Measurements from ENCODE around the gene KCNH5.
"Not testable (repeated sequence)": the region's sequence is repeated elsewhere in the genome, so short reads cannot be mapped to it uniquely, and the experiment has no call there.

Gene KCNH5

GRCh38 chr14:62897771-62898170 is 147.5 kb downstream of the KCNH5 start:
- TF ChIP-seq JUND (IDR thresholded peaks at IDR 0.05; ENCODE audit: low read depth) = no peak
- no peak for DNase-seq (ENCODE audit: low read depth in 1 of 2, low spot score in 1 of 2)
- in situ Hi-C loops (cut with HindIII; ENCODE audit: low pct_unique_long_range_greater_than_20kb, low sequenced_read_pairs) = no loop called here

- TF ChIP-seq JUND (IDR thresholded peaks at IDR 0.05; ENCODE audit: low read depth) = no peak
- in situ Hi-C loops (cut with HindIII; ENCODE audit: low pct_unique_long_range_greater_than_20kb, low sequenced_read_pairs) = no loop called here
- no peak for DNase-seq (ENCODE audit: low read depth in 1 of 2, low spot score in 1 of 2)
Observed at GRCh38 chr14:62896932-62897456, 148.3 kb downstream of the KCNH5 start.

GRCh38 chr14:62894736-62895135 is 150.5 kb downstream of the KCNH5 start:
- no peak for DNase-seq (ENCODE audit: low read depth in 1 of 2, low spot score in 1 of 2)
- no peak for TF ChIP-seq JUND (IDR thresholded peaks at IDR 0.05; ENCODE audit: low read depth)
- in situ Hi-C loops (cut with HindIII; ENCODE audit: low pct_unique_long_range_greater_than_20kb, low sequenced_read_pairs) = no loop called here

GRCh38 chr14:62889364-62889763 is 155.9 kb downstream of the KCNH5 start:
- in situ Hi-C loops (cut with HindIII; ENCODE audit: low pct_unique_long_range_greater_than_20kb, low sequenced_read_pairs) = no loop called here
- DNase-seq (ENCODE audit: low read depth in 1 of 2, low spot score in 1 of 2) = no peak
- TF ChIP-seq JUND (IDR thresholded peaks at IDR 0.05; ENCODE audit: low read depth) = no peak

- in situ Hi-C loops (cut with HindIII; ENCODE audit: low pct_unique_long_range_greater_than_20kb, low sequenced_read_pairs) = no loop called here
- no peak for DNase-seq (ENCODE audit: low read depth in 1 of 2, low spot score in 1 of 2)
- TF ChIP-seq JUND (IDR thresholded peaks at IDR 0.05; ENCODE audit: low read depth) = no peak
Observed at GRCh38 chr14:62886461-62886860, 158.8 kb downstream of the KCNH5 start.

- in situ Hi-C loops (cut with HindIII; ENCODE audit: low pct_unique_long_range_greater_than_20kb, low sequenced_read_pairs) = no loop called here
- TF ChIP-seq JUND (IDR thresholded peaks at IDR 0.05; ENCODE audit: low read depth) = no peak
- peak in 1 of 2 experiments; percentile 4 for DNase-seq (ENCODE audit: low read depth in 1 of 2, low spot score in 1 of 2)
Observed at GRCh38 chr14:62885451-62885850, 159.8 kb downstream of the KCNH5 start.

GRCh38 chr14:62882967-62883366 is 162.3 kb downstream of the KCNH5 start:
- in situ Hi-C loops (cut with HindIII; ENCODE audit: low pct_unique_long_range_greater_than_20kb, low sequenced_read_pairs) = no loop called here
- DNase-seq (ENCODE audit: low read depth in 1 of 2, low spot score in 1 of 2) = no peak
- TF ChIP-seq JUND (IDR thresholded peaks at IDR 0.05; ENCODE audit: low read depth) = no peak

- in situ Hi-C loops (cut with HindIII; ENCODE audit: low pct_unique_long_range_greater_than_20kb, low sequenced_read_pairs) = no loop called here
- no peak for TF ChIP-seq JUND (IDR thresholded peaks at IDR 0.05; ENCODE audit: low read depth)
- no peak for DNase-seq (ENCODE audit: low read depth in 1 of 2, low spot score in 1 of 2)
Observed at GRCh38 chr14:62866376-62866775, 178.9 kb downstream of the KCNH5 start.

GRCh38 chr14:62864588-62864987 is 180.7 kb downstream of the KCNH5 start:
- in situ Hi-C loops (cut with HindIII; ENCODE audit: low pct_unique_long_range_greater_than_20kb, low sequenced_read_pairs) = no loop called here
- no peak for DNase-seq (ENCODE audit: low read depth in 1 of 2, low spot score in 1 of 2)
- TF ChIP-seq JUND (IDR thresholded peaks at IDR 0.05; ENCODE audit: low read depth) = no peak

GRCh38 chr14:62858011-62858410 is 187.2 kb downstream of the KCNH5 start:
- DNase-seq (ENCODE audit: low read depth in 1 of 2, low spot score in 1 of 2); in situ Hi-C loops (cut with HindIII; ENCODE audit: low pct_unique_long_range_greater_than_20kb, low sequenced_read_pairs): not testable (repeated sequence)

GRCh38 chr14:62854951-62855350 is 190.3 kb downstream of the KCNH5 start:
- in situ Hi-C loops (cut with HindIII; ENCODE audit: low pct_unique_long_range_greater_than_20kb, low sequenced_read_pairs) = no loop called here

GRCh38 chr14:62847168-62847567 is 198.1 kb downstream of the KCNH5 start:
- in situ Hi-C loops (cut with HindIII; ENCODE audit: low pct_unique_long_range_greater_than_20kb, low sequenced_read_pairs) = no loop called here
- DNase-seq (ENCODE audit: low read depth in 1 of 2, low spot score in 1 of 2) = no peak
- TF ChIP-seq JUND (IDR thresholded peaks at IDR 0.05; ENCODE audit: low read depth) = no peak

More at GRCh38 chr14:62854951-62855350, 190.3 kb downstream of the KCNH5 start:
- no peak for TF ChIP-seq JUND (IDR thresholded peaks at IDR 0.05; ENCODE audit: low read depth)
- DNase-seq (ENCODE audit: low read depth in 1 of 2, low spot score in 1 of 2) = no peak

- in situ Hi-C loops (cut with HindIII; ENCODE audit: low pct_unique_long_range_greater_than_20kb, low sequenced_read_pairs) = no loop called here
- no peak for TF ChIP-seq JUND (IDR thresholded peaks at IDR 0.05; ENCODE audit: low read depth)
Observed at GRCh38 chr14:62844546-62844945, 200.7 kb downstream of the KCNH5 start.

GRCh38 chr14:62824086-62824485 is 221.2 kb downstream of the KCNH5 start:
- in situ Hi-C loops (cut with HindIII; ENCODE audit: low pct_unique_long_range_greater_than_20kb, low sequenced_read_pairs) = no loop called here
- no peak for DNase-seq (ENCODE audit: low read depth in 1 of 2, low spot score in 1 of 2)
- TF ChIP-seq JUND (IDR thresholded peaks at IDR 0.05; ENCODE audit: low read depth) = no peak

More at GRCh38 chr14:62844546-62844945, 200.7 kb downstream of the KCNH5 start:
- DNase-seq (ENCODE audit: low read depth in 1 of 2, low spot score in 1 of 2) = no peak
